SK-N-SH (cell line): ENCODE measurements around the gene HOXC11.

Experiments used
- CHD2 ChIP-seq: fragments of 150-350 bp; IDR thresholded peaks from 2 replicates; pipeline ENCODE4 v1.6.1; 2018; ENCODE audit warnings: low read length; ENCODE audit not compliant: partially characterized antibody
- EP300 ChIP-seq, 2 experiments: IDR thresholded peaks; 2 replicates each; pipeline versions ENCODE4 v1.4.0 to v1.6.1; 2012; ENCODE audit warnings: borderline replicate concordance in 1 of 2, low read depth in 1 of 2, low read length in 1 of 2
- EZH2phosphoT487 ChIP-seq: fragments of 200-600 bp; sonication (generic); IDR thresholded peaks from 2 replicates; pipeline ENCODE4 v1.6.1; 2017; ENCODE audit warnings: low read depth, mixed run types, mild to moderate bottlenecking, antibody characterized with exemption, moderate library complexity, borderline replicate concordance
- GABPA ChIP-seq: IDR thresholded peaks from 2 replicates; pipeline ENCODE4 v1.4.0; 2012; ENCODE audit warnings: low read depth, mild to moderate bottlenecking
- GATA2 ChIP-seq: sonication (generic); formaldehyde crosslinking; IDR thresholded peaks from 2 replicates; pipeline ENCODE4 v1.5.0; 2020; ENCODE audit warnings: mild to moderate bottlenecking, missing genetic modification reagents
- POLR2AphosphoS5 ChIP-seq: IDR thresholded peaks from 2 replicates; pipeline ENCODE4 v1.6.1; 2012; ENCODE audit warnings: low read depth, low read length
- RCOR1 ChIP-seq: fragments of 150-350 bp; IDR thresholded peaks from 2 replicates; pipeline ENCODE4 v1.6.1; 2017; ENCODE audit warnings: antibody characterized with exemption, low read length
- RFX5 ChIP-seq: IDR thresholded peaks from 2 replicates; pipeline ENCODE4 v1.6.1; 2012; ENCODE audit warnings: mild to moderate bottlenecking, improper control_type of control experiment, low read length
- SIN3A ChIP-seq: IDR thresholded peaks from 2 replicates; pipeline ENCODE4 v1.6.1; 2012; ENCODE audit warnings: low read depth, mild to moderate bottlenecking, low read length, moderate library complexity, borderline replicate concordance
- SMC3 ChIP-seq: IDR thresholded peaks from 2 replicates; pipeline ENCODE4 v1.6.1; 2012; ENCODE audit warnings: low read depth, low read length, improper control_type of control experiment
- TF ChIP-seq, protein P1 (sequence below): fragments of 200-600 bp; sonication (generic); IDR thresholded peaks from 2 replicates; pipeline ENCODE4 v1.6.1; 2017; ENCODE audit warnings: antibody characterized with exemption, mild to moderate bottlenecking, moderate library complexity
- TF ChIP-seq, protein P2 (sequence below): IDR thresholded peaks from 2 replicates; pipeline ENCODE4; 2012
- TF ChIP-seq, protein P3 (sequence below): IDR thresholded peaks from 2 replicates; pipeline ENCODE4 v1.4.0; 2012; ENCODE audit warnings: low read depth

DNA sequence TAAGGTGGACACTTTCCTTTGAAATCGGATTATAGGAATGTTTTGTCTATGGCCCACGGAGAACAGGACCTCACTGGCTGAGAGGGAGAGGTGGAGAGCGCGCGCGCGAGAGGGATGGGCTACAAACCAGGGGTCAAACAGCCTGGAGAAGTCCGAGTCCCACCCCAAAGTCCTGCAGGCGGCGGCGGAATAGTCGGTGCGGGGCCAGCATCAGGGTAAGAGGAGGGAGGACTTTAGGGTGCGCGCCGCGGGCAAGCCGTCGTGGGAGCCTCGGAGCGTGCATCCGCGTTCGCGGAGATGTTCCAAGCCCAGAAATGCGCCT is 32.6 kb downstream of the HOXC11 start:
- no peak for TF ChIP-seq GATA2
- TF ChIP-seq, protein P1, sequence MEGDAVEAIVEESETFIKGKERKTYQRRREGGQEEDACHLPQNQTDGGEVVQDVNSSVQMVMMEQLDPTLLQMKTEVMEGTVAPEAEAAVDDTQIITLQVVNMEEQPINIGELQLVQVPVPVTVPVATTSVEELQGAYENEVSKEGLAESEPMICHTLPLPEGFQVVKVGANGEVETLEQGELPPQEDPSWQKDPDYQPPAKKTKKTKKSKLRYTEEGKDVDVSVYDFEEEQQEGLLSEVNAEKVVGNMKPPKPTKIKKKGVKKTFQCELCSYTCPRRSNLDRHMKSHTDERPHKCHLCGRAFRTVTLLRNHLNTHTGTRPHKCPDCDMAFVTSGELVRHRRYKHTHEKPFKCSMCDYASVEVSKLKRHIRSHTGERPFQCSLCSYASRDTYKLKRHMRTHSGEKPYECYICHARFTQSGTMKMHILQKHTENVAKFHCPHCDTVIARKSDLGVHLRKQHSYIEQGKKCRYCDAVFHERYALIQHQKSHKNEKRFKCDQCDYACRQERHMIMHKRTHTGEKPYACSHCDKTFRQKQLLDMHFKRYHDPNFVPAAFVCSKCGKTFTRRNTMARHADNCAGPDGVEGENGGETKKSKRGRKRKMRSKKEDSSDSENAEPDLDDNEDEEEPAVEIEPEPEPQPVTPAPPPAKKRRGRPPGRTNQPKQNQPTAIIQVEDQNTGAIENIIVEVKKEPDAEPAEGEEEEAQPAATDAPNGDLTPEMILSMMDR, result no peak
- TF ChIP-seq EP300 (IDR thresholded peaks at IDR 0.05; ENCODE audit: borderline replicate concordance in 1 of 2, low read depth in 1 of 2, low read length in 1 of 2), result no peak
- no peak for TF ChIP-seq RCOR1
- TF ChIP-seq RFX5, result no peak
- no peak for TF ChIP-seq EZH2phosphoT487
- no peak for TF ChIP-seq GABPA
- no peak for TF ChIP-seq SMC3
- TF ChIP-seq POLR2AphosphoS5, result no peak
- TF ChIP-seq, protein P2, sequence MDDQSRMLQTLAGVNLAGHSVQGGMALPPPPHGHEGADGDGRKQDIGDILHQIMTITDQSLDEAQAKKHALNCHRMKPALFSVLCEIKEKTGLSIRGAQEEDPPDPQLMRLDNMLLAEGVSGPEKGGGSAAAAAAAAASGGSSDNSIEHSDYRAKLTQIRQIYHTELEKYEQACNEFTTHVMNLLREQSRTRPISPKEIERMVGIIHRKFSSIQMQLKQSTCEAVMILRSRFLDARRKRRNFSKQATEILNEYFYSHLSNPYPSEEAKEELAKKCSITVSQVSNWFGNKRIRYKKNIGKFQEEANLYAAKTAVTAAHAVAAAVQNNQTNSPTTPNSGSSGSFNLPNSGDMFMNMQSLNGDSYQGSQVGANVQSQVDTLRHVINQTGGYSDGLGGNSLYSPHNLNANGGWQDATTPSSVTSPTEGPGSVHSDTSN, result no peak
- no peak for TF ChIP-seq CHD2
- TF ChIP-seq SIN3A, result no peak
- TF ChIP-seq, protein P3, sequence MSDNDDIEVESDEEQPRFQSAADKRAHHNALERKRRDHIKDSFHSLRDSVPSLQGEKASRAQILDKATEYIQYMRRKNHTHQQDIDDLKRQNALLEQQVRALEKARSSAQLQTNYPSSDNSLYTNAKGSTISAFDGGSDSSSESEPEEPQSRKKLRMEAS, result no peak
